Neural progenitor cell (in vitro differentiated cells): ENCODE data around the gene CYP8B1.

Experiments
- CTCF ChIP-seq: fragments of 200-600 bp; sonication (generic); IDR thresholded peaks from 2 replicates; pipeline ENCODE4 v1.5.1; 2017; ENCODE audit warnings: antibody characterized with exemption, mild to moderate bottlenecking
- EZH2 ChIP-seq: fragments of 200-600 bp; sonication (generic); IDR thresholded peaks from 2 replicates; pipeline ENCODE4 v1.6.1; 2017; ENCODE audit warnings: antibody characterized with exemption, mild to moderate bottlenecking, moderate library complexity
- EZH2phosphoT487 ChIP-seq: fragments of 200-600 bp; sonication (generic); IDR thresholded peaks from 2 replicates; pipeline ENCODE4 v1.6.1; 2017; ENCODE audit warnings: antibody characterized with exemption

- TF ChIP-seq CTCF (no peak), EZH2phosphoT487 (no peak), EZH2 (no peak)
Measured at GRCh38 chr3:42823351-42823750, 52.3 kb downstream of the CYP8B1 start.
